T-helper 2 cell treated with Interferon-gamma antibody and Interleukin-4, amounts not matched to agents 5 μg/mL and 100 μg/mL, for 36 hours (primary cell): Measurements from ENCODE around the gene CAND1.

Experiments used
- DNase-seq: peaks from one replicate; pipeline ENCODE4 v3.0.0; 2021; ENCODE audit warnings: low spot score
- H3K27ac Mint-ChIP-seq: one replicate; pipeline ENCODE4 v1.8.0; 2021; ENCODE audit warnings: mild to moderate bottlenecking, mixed read lengths
- H3K27me3 Mint-ChIP-seq: one replicate; pipeline ENCODE4 v1.8.0; 2021; ENCODE audit warnings: low read depth, mixed read lengths
- H3K36me3 Mint-ChIP-seq: one replicate; pipeline ENCODE4 v1.8.0; 2021; ENCODE audit warnings: low read depth, mixed read lengths
- H3K4me1 Mint-ChIP-seq: one replicate; pipeline ENCODE4 v1.8.0; 2021; ENCODE audit warnings: low read depth, mixed read lengths
- H3K4me3 Mint-ChIP-seq: one replicate; pipeline ENCODE4 v1.8.0; 2022; ENCODE audit warnings: mild to moderate bottlenecking, moderate library complexity, mixed read lengths
- H3K9me3 Mint-ChIP-seq: one replicate; pipeline ENCODE4 v1.8.0; 2021; ENCODE audit warnings: mixed read lengths

CAND1 gene

GRCh38 chr12:67269633-67270573 lies 745 bp downstream of the CAND1 start:
- Mint-ChIP-seq H3K27me3 (no peaks in the 10 kb centered on the region), H3K4me3 (peak overlapping the region; percentile 94), H3K4me1 (peaks cover 35% of the 10 kb centered on the region), H3K36me3 (peaks cover 17% of the 10 kb centered on the region), H3K9me3 (no peaks in the 10 kb centered on the region), H3K27ac (peak overlapping the region; percentile 99)
- DNase-seq: peak; percentile 48

- peaks cover 43% of the 10 kb centered on the region for H3K4me1 Mint-ChIP-seq
- H3K9me3 Mint-ChIP-seq: no peaks in the 10 kb centered on the region
- peaks cover 23% of the 10 kb centered on the region for H3K36me3 Mint-ChIP-seq
- peak overlapping the region; percentile 99 for H3K27ac Mint-ChIP-seq
- no peak for DNase-seq
- H3K27me3 Mint-ChIP-seq: no peaks in the 10 kb centered on the region
- H3K4me3 Mint-ChIP-seq: peak overlapping the region; percentile 94
Observed at GRCh38 chr12:67270622-67271021, 1.5 kb downstream of the CAND1 start.

- Mint-ChIP-seq H3K4me1 (peaks cover 56% of the 10 kb centered on the region), H3K9me3 (no peaks in the 10 kb centered on the region), H3K36me3 (peaks cover 31% of the 10 kb centered on the region), H3K4me3 (peak overlapping the region; percentile 45), H3K27ac (no peak overlapping the region), H3K27me3 (no peaks in the 10 kb centered on the region)
- no peak for DNase-seq
Observed at GRCh38 chr12:67271976-67272375, 2.8 kb downstream of the CAND1 start.

- H3K27ac Mint-ChIP-seq: peak overlapping the region; percentile 55
- no peaks in the 10 kb centered on the region for H3K27me3 Mint-ChIP-seq
- peaks cover 61% of the 10 kb centered on the region for H3K4me1 Mint-ChIP-seq
- H3K36me3 Mint-ChIP-seq: peaks cover 45% of the 10 kb centered on the region
- no peaks in the 10 kb centered on the region for H3K9me3 Mint-ChIP-seq
- DNase-seq: no peak
- H3K4me3 Mint-ChIP-seq: peak overlapping the region; percentile 69
Observed at GRCh38 chr12:67274186-67274585, 5.0 kb downstream of the CAND1 start.

- Mint-ChIP-seq H3K36me3 (peaks cover 41% of the 10 kb centered on the region), H3K4me3 (peak overlapping the region; percentile 8), H3K27me3 (no peaks in the 10 kb centered on the region), H3K27ac (no peak overlapping the region), H3K4me1 (peaks cover 61% of the 10 kb centered on the region), H3K9me3 (no peaks in the 10 kb centered on the region)
- no peak for DNase-seq
Observed at GRCh38 chr12:67275380-67275913, 6.3 kb downstream of the CAND1 start.

GRCh38 chr12:67276421-67276820 lies 7.3 kb downstream of the CAND1 start:
- no peak overlapping the region for H3K4me3 Mint-ChIP-seq
- peaks cover 34% of the 10 kb centered on the region for H3K36me3 Mint-ChIP-seq
- no peaks in the 10 kb centered on the region for H3K27me3 Mint-ChIP-seq
- H3K9me3 Mint-ChIP-seq: no peaks in the 10 kb centered on the region
- DNase-seq: no peak
- H3K27ac Mint-ChIP-seq: no peak overlapping the region
- H3K4me1 Mint-ChIP-seq: peaks cover 55% of the 10 kb centered on the region

GRCh38 chr12:67279637-67280036 lies 10.5 kb downstream of the CAND1 start:
- Mint-ChIP-seq H3K9me3 (no peaks in the 10 kb centered on the region), H3K27ac (no peak overlapping the region), H3K27me3 (no peaks in the 10 kb centered on the region), H3K36me3 (peaks cover 40% of the 10 kb centered on the region), H3K4me3 (no peak overlapping the region), H3K4me1 (peaks cover 40% of the 10 kb centered on the region)
- DNase-seq: no peak

- DNase-seq: no peak
- Mint-ChIP-seq H3K36me3 (peaks cover 38% of the 10 kb centered on the region), H3K4me3 (no peak overlapping the region), H3K27ac (no peak overlapping the region), H3K9me3 (no peaks in the 10 kb centered on the region), H3K27me3 (no peaks in the 10 kb centered on the region), H3K4me1 (peaks cover 37% of the 10 kb centered on the region)
Observed at GRCh38 chr12:67280088-67280487, 10.9 kb downstream of the CAND1 start.

GRCh38 chr12:67280572-67280971 lies 11.4 kb downstream of the CAND1 start:
- H3K36me3 Mint-ChIP-seq: peaks cover 34% of the 10 kb centered on the region
- DNase-seq: no peak
- peaks cover 34% of the 10 kb centered on the region for H3K4me1 Mint-ChIP-seq
- H3K9me3 Mint-ChIP-seq: no peaks in the 10 kb centered on the region
- H3K27me3 Mint-ChIP-seq: no peaks in the 10 kb centered on the region
- no peak overlapping the region for H3K4me3 Mint-ChIP-seq
- H3K27ac Mint-ChIP-seq: no peak overlapping the region

- H3K4me1 Mint-ChIP-seq: peaks cover 21% of the 10 kb centered on the region
- H3K36me3 Mint-ChIP-seq: peaks cover 36% of the 10 kb centered on the region
- DNase-seq: no peak
- H3K4me3 Mint-ChIP-seq: no peak overlapping the region
- H3K27me3 Mint-ChIP-seq: no peaks in the 10 kb centered on the region
- no peaks in the 10 kb centered on the region for H3K9me3 Mint-ChIP-seq
- peak overlapping the region; percentile 18 for H3K27ac Mint-ChIP-seq
Observed at GRCh38 chr12:67284561-67284960, 15.4 kb downstream of the CAND1 start.

- no peak for DNase-seq
- Mint-ChIP-seq H3K27me3 (no peaks in the 10 kb centered on the region), H3K27ac (no peak overlapping the region), H3K36me3 (peaks cover 51% of the 10 kb centered on the region), H3K9me3 (no peaks in the 10 kb centered on the region), H3K4me1 (peaks cover 25% of the 10 kb centered on the region), H3K4me3 (no peak overlapping the region)
Observed at GRCh38 chr12:67286257-67286656, 17.1 kb downstream of the CAND1 start.

- no peak for DNase-seq
- Mint-ChIP-seq H3K9me3 (no peaks in the 10 kb centered on the region), H3K4me1 (peaks cover 25% of the 10 kb centered on the region), H3K27me3 (no peaks in the 10 kb centered on the region), H3K36me3 (peaks cover 46% of the 10 kb centered on the region), H3K27ac (no peak overlapping the region), H3K4me3 (no peak overlapping the region)
Observed at GRCh38 chr12:67287311-67287710, 18.2 kb downstream of the CAND1 start.

- DNase-seq: no peak
- Mint-ChIP-seq H3K27me3 (no peaks in the 10 kb centered on the region), H3K4me1 (peaks cover 25% of the 10 kb centered on the region), H3K36me3 (peaks cover 50% of the 10 kb centered on the region), H3K9me3 (no peaks in the 10 kb centered on the region), H3K27ac (no peak overlapping the region), H3K4me3 (no peak overlapping the region)
Observed at GRCh38 chr12:67288561-67288960, 19.4 kb downstream of the CAND1 start.

GRCh38 chr12:67290378-67290777 lies 21.2 kb downstream of the CAND1 start:
- H3K27ac Mint-ChIP-seq: no peak overlapping the region
- H3K4me1 Mint-ChIP-seq: peaks cover 20% of the 10 kb centered on the region
- no peaks in the 10 kb centered on the region for H3K27me3 Mint-ChIP-seq
- H3K36me3 Mint-ChIP-seq: peaks cover 50% of the 10 kb centered on the region
- no peak overlapping the region for H3K4me3 Mint-ChIP-seq
- no peaks in the 10 kb centered on the region for H3K9me3 Mint-ChIP-seq
- DNase-seq: no peak
